ENCODE results near the gene MADD.

- peak in 1 of 2 donors; percentile 3 for TF ChIP-seq CTCF (IDR thresholded peaks at IDR 0.05; ENCODE audit: extremely low read depth in 1 of 2, insufficient read depth in 1 of 2, low read depth in 1 of 2, low read length in 2 of 2)
- TF ChIP-seq FOS (IDR thresholded peaks at IDR 0.05; ENCODE audit: borderline replicate concordance, insufficient read depth, low read length): no peak
- TF ChIP-seq EZH2 (IDR thresholded peaks at IDR 0.05; ENCODE audit: borderline replicate concordance, low read depth, low read length, severe bottlenecking): no peak
- no peak for TF ChIP-seq JUN (IDR thresholded peaks at IDR 0.05; ENCODE audit: borderline replicate concordance, insufficient read depth, insufficient read length, low read depth)
- peak; percentile 79 for TF ChIP-seq POLR2A (IDR thresholded peaks at IDR 0.05; ENCODE audit: low read depth, low read length)
- TF ChIP-seq GATA2 (IDR thresholded peaks at IDR 0.05; ENCODE audit: insufficient read depth, insufficient read length, low read depth, low read length): no peak
- peak; percentile 87 for TF ChIP-seq POLR2AphosphoS5 (IDR thresholded peaks at IDR 0.05; ENCODE audit: insufficient read depth, low read depth, low read length)
Observed at GRCh38 chr11:47269829-47270305, at the start of gene MADD.

Measured in endothelial cell of umbilical vein (primary cell).